GM19239 (cell line): ENCODE results near the gene UBAP2.
"Not testable (repeated sequence)": the region's sequence is repeated elsewhere in the genome, so short reads cannot be mapped to it uniquely, and the experiment has no call there.

Source experiments
- DNase-seq: peaks from one replicate; pipeline ENCODE4 v3.0.0; 2011; ENCODE audit warnings: low spot score; ENCODE audit not compliant: insufficient read length
- FAIRE-seq: peaks from 2 replicates; lab custom pipeline; 2011; peaks lifted over from hg19 to GRCh38; lab: Jason Lieb, UNC

UBAP2 gene

GRCh38 chr9:34049630-34050384 lies 1.1 kb upstream of the UBAP2 start:
- DNase-seq, result no peak
- FAIRE-seq, result peak; percentile 35

- FAIRE-seq, result no peak
Observed at GRCh38 chr9:34047864-34048726, 592 bp downstream of the UBAP2 start.

DNA sequence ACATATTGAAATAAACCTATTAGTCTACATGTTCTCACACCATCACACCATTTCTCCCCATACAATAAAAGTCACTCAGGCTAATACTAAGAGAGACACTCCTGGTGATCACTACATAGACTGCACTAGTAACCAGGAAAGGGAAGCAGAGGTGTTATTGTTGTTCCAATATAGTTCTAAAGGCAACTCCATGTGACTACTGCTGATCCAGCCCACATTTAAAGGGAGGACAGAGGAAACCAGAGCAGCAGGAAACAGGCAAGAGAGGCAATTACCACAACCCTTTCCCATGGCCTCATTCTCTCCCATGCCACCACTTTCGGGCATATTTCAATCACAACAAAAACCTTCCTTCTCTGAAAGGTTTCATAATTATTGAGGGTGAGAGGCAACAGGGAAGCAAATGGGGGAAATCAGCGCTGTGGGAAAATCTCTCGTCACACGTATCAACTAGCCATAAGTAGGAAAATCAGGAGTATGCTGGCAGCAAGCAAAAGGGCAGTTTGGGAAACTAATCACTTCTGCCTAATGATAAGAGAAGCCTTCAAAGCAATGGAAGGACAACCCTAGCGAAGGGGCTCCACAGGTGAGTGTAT lies 1.8 kb downstream of the UBAP2 start:
- DNase-seq, result no peak
- peak; percentile 58 for FAIRE-seq

More at GRCh38 chr9:34047864-34048726, 592 bp downstream of the UBAP2 start:
- DNase-seq, result peak; percentile 45

GRCh38 chr9:34045903-34046302 lies 2.8 kb downstream of the UBAP2 start:
- DNase-seq (no peak), FAIRE-seq (no peak)

DNA sequence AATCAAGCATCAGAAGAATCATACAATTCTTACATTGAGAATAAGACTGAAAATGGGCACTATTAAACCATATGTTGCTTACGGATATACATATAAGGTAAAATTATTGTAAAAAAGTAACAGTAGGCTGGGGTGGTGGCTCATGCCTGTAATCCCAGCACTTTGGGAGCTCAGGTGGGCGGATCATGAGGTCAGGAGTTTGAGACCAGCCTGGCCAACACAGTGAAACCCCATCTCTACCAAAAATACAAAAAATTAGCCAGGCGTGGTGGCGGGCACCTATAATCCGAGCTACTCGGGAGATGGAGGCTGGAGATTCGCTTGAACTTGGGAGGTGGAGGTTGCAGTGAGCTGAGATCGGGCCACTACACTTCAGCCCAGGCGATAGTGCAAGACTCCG lies 6.6 kb downstream of the UBAP2 start:
- FAIRE-seq, DNase-seq: not testable (repeated sequence)

GRCh38 chr9:34038851-34039250 lies 9.8 kb downstream of the UBAP2 start:
- not testable (repeated sequence) for FAIRE-seq, DNase-seq

GRCh38 chr9:34037626-34038025 lies 11.1 kb downstream of the UBAP2 start:
- FAIRE-seq (no peak), DNase-seq (no peak)

- FAIRE-seq, result no peak
Observed at GRCh38 chr9:34036625-34037024, 12.1 kb downstream of the UBAP2 start.

GRCh38 chr9:34035656-34036055 lies 13.0 kb downstream of the UBAP2 start:
- no peak for FAIRE-seq
- DNase-seq, result no peak

More at GRCh38 chr9:34036625-34037024, 12.1 kb downstream of the UBAP2 start:
- DNase-seq, result no peak

- DNase-seq, result no peak
- FAIRE-seq, result no peak
Observed at GRCh38 chr9:34034698-34035065, 14.0 kb downstream of the UBAP2 start.

DNA sequence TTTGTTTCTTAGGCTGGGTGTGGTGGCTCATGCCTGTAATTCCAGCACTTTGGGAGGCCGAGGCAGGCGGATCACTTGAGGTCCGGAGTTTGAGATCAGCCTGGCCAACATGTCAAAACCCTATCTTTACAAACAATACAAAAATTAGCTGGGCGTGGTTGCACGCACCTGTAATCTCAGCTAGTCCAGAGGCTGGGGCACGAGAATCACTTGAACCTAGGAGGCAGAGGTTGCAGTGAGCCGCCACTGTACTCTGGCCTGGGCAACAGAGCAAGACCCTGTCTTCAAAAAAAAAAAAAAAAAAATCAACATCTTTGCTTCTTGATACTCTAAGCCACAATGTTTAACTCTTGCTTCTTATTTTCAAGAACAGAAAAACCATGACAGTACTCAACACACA lies 16.1 kb downstream of the UBAP2 start:
- FAIRE-seq (no peak), DNase-seq (no peak)

- FAIRE-seq, result no peak
Observed at GRCh38 chr9:34027845-34028574, 20.7 kb downstream of the UBAP2 start.

GRCh38 chr9:34025811-34026210 lies 22.9 kb downstream of the UBAP2 start:
- DNase-seq (no peak), FAIRE-seq (no peak)

More at GRCh38 chr9:34027845-34028574, 20.7 kb downstream of the UBAP2 start:
- DNase-seq, result no peak

DNA sequence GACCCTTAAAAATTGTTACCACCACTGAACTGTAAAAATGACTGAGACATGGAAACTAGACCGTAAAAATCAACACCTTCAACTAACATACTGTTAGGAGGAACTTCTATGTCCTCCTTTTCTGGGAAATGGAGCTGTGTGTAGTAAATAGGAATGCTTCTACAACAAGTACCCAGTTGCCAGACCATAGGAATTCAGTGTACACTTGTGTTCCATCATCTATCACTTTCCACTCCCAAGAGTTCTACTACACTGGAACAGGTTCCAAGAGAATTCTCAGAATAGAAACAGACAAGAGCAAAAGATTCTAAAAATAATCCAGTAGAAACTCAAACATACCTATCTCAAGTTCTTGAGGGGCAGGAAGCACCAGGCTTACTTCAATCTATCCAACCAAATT lies 23.6 kb downstream of the UBAP2 start:
- FAIRE-seq (no peak), DNase-seq (no peak)

GRCh38 chr9:34024476-34024875 lies 24.2 kb downstream of the UBAP2 start:
- not testable (repeated sequence) for DNase-seq, FAIRE-seq

GRCh38 chr9:34016149-34016548 lies 32.5 kb downstream of the UBAP2 start:
- DNase-seq, result no peak
- FAIRE-seq, result no peak

DNA sequence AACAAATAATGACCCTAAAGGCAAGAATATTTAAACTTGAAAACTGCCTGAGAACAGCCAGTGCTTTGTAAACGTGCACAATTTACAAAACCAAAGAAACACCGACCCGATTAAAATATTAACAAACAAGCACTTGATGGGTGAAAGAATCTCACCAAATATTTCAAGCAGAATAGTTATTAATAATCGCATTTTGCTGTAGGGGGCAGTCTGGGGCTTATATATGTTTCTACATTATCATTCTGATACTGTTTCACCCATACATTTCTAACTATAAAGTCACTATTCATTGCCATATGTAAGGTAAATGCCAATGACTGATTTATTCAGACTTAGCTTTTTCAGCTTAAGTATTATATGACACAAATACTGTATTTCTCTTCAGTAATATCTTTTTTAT lies 37.7 kb downstream of the UBAP2 start:
- peak; percentile 58 for FAIRE-seq
- no peak for DNase-seq

DNA sequence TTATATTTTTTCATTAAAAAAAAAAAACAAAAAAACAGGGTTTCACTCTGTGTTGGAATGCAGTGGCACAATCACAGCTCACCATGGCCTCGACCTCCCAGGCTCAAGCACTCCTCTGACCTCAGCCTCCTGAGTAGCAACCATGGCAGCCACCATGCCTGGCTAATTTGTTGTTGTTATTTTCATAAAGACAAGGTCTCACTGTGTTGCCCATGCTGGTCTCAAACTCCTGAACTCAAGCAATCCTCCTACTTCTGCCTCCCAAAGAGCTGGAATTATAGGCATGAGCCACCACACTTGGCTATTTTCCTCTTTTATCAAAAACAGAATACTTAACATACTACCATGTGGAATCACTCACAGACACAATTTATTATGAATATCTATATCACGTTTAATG lies 46.7 kb downstream of the UBAP2 start:
- DNase-seq, result no peak
- no peak for FAIRE-seq

GRCh38 chr9:34001298-34001697 lies 47.4 kb downstream of the UBAP2 start:
- no peak for FAIRE-seq
- no peak for DNase-seq

DNA sequence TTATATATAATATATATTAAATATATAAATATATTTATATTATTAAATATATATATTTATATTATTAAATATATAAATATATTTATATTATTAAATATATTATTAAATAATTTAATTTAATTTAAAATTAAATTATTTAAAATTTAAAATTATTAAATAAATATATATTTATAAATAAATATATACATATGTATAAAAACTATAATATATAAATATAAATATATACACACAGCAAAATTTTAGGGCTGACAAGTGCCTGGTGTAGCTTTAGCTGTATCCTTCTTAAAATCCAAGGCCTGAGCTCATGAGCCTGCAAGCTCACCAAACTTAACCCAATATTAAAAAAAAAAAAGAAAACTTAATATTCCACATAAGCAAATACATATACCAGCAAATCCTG lies 53.2 kb downstream of the UBAP2 start:
- FAIRE-seq, result no peak
- DNase-seq, result no peak
